HCT116 (cell line): ENCODE measurements around the gene NDUFS5. TPM values are rescaled to one million over a fixed set of nuclear protein-coding genes. Genes with fewer than 3 reads are reported as not detected.
A peak's percentile ranks its signal among the peaks of the same experiment; 100 is the strongest.

Source experiments
- ATAC-seq: fragments of 200-7000 bp; cut with Tn5 transposase; 2 replicates; pipeline ENCODE4 v1.9.1; 2020; ENCODE audit warnings: mild to moderate bottlenecking, moderate library complexity
- BruUV-seq: library from RNA; stranded (reverse); fragments of 400-500 nt; replicated peaks from 2 replicates; lab custom pipeline; 2021; lab: Mats Ljungman, UMichigan
- CTCF ChIA-PET: fragments of 300-600 bp; sonication (Branson Sonifier 250); formaldehyde crosslinking; loops from one replicate; lab custom pipeline; 2021; ENCODE audit warnings: antibody characterized with exemption; lab: Charles Lee
- POLR2A ChIA-PET: fragments of 300-600, 350-600 bp; sonication (Branson Sonifier 250); formaldehyde crosslinking; loops from one replicate; lab custom pipeline; 2021; ENCODE audit warnings: antibody characterized with exemption; lab: Charles Lee
- RAD21 ChIA-PET, 2 experiments: fragments of 300-600 bp; sonication (Branson Sonifier 250); formaldehyde crosslinking; loops; one replicate each; lab custom pipeline; 2023; ENCODE audit warnings: low total read pairs in 2 of 2; ENCODE audit not compliant: uncharacterized antibody in 2 of 2, unreplicated experiment in 2 of 2, low non-redundant PET in 1 of 2; lab: Charles Lee
- DNase-seq: peaks from one replicate; pipeline ENCODE4 v3.0.0-alpha.2; 2010; ENCODE audit warnings: low read depth, low spot score
- H2AFZ ChIP-seq: fragments of 200-600 bp; shearing (Covaris generic), sonication (generic); 2 replicates; pipeline ENCODE4 v1.6.1; 2017; ENCODE audit warnings: low read depth, mixed run types, mixed read lengths, antibody characterized with exemption, low read length; ENCODE audit not compliant: poor library complexity, severe bottlenecking
- H3K27ac ChIP-seq: 2 replicates; pipeline ENCODE4 v1.5.1; 2012; ENCODE audit warnings: low read depth, low read length
- H3K27me3 ChIP-seq: fragments of 200-600 bp; sonication (generic); 2 replicates; pipeline ENCODE4 v1.6.1; 2016; ENCODE audit warnings: mixed run types, low read length, mixed read lengths; ENCODE audit not compliant: insufficient read depth
- H3K36me3 ChIP-seq, 2 experiments: fragments of 200-500 bp in 1 of 2; fragments of 200-600 bp in 1 of 2; sonication (Bioruptor generic) in 1 of 2; sonication (generic) in 1 of 2; 2 replicates each; pipeline versions ENCODE4 v1.5.1 to v1.6.1; 2014 to 2016; ENCODE audit warnings: low read length in 2 of 2, inconsistent platforms in 1 of 2, mixed read lengths in 1 of 2, mixed run types in 1 of 2; ENCODE audit not compliant: insufficient read depth in 2 of 2, control insufficient read depth in 1 of 2
- H3K4me1 ChIP-seq, 2 experiments: fragments of 200-600 bp in 1 of 2; sonication (generic) in 1 of 2; 2 replicates each; pipeline versions ENCODE4 v1.5.1 to v1.6.1; 2012 to 2017; ENCODE audit warnings: low read length in 2 of 2, inconsistent platforms in 1 of 2, mild to moderate bottlenecking in 1 of 2, mixed read lengths in 1 of 2, mixed run types in 1 of 2, moderate library complexity in 1 of 2; ENCODE audit not compliant: insufficient read depth in 2 of 2, control insufficient read depth in 1 of 2
- H3K4me2 ChIP-seq: fragments of 200-600 bp; sonication (generic); 2 replicates; pipeline ENCODE4 v1.6.1; 2017; ENCODE audit warnings: mixed run types, low read length, mixed read lengths
- H3K4me3 ChIP-seq, 2 experiments: fragments of 200-600 bp in 1 of 2; sonication (generic) in 1 of 2; replicated peaks in 1 of 2; 2 replicates each; pipeline ENCODE4 v1.5.1; 2011 to 2016; ENCODE audit warnings: low read length in 2 of 2, control low read depth in 1 of 2, low read depth in 1 of 2, mild to moderate bottlenecking in 1 of 2, mixed read lengths in 1 of 2, mixed run types in 1 of 2
- H3K79me2 ChIP-seq: fragments of 200-600 bp; sonication (generic); 2 replicates; pipeline ENCODE4 v1.6.1; 2017; ENCODE audit warnings: mild to moderate bottlenecking, mixed run types, low read length, moderate library complexity, mixed read lengths; ENCODE audit not compliant: insufficient read depth
- H3K9ac ChIP-seq: fragments of 200-600 bp; sonication (generic); 2 replicates; pipeline ENCODE4 v1.6.1; 2016; ENCODE audit warnings: low read length, mixed read lengths
- H3K9me2 ChIP-seq: fragments of 200-600 bp; sonication (generic), shearing (Covaris generic); 2 replicates; pipeline ENCODE4 v1.6.1; 2017; ENCODE audit warnings: mixed run types, mild to moderate bottlenecking, moderate library complexity; ENCODE audit not compliant: insufficient read depth
- H3K9me3 ChIP-seq, 2 experiments: fragments of 200-500 bp in 1 of 2; fragments of 200-600 bp in 1 of 2; sonication (Bioruptor generic) in 1 of 2; sonication (generic) in 1 of 2; 2 replicates each; pipeline ENCODE4 v1.6.1; 2014 to 2017; ENCODE audit warnings: low read length in 2 of 2, mixed read lengths in 2 of 2, inconsistent platforms in 1 of 2, low read depth in 1 of 2, mild to moderate bottlenecking in 1 of 2, mixed run types in 1 of 2, moderate library complexity in 1 of 2; ENCODE audit not compliant: control insufficient read depth in 1 of 2, insufficient read depth in 1 of 2
- H4K20me1 ChIP-seq: fragments of 200-600 bp; sonication (generic), shearing (Covaris generic); 2 replicates; pipeline ENCODE4 v1.6.1; 2017; ENCODE audit warnings: mixed run types, mild to moderate bottlenecking, moderate library complexity; ENCODE audit not compliant: insufficient read depth
- CBX3 ChIP-seq: IDR thresholded peaks from 2 replicates; pipeline ENCODE4 v1.6.1; 2012; ENCODE audit warnings: low read depth
- CEBPB ChIP-seq: IDR thresholded peaks from 2 replicates; pipeline ENCODE4 v1.6.1; 2012; ENCODE audit warnings: low read depth
- FOSL1 ChIP-seq: IDR thresholded peaks from 2 replicates; pipeline ENCODE4 v1.6.1; 2012; ENCODE audit warnings: low read depth
- JUND ChIP-seq: IDR thresholded peaks from 2 replicates; pipeline ENCODE4 v1.6.1; 2012
- POLR2A ChIP-seq: IDR thresholded peaks from 2 replicates; pipeline ENCODE4 v1.7.0; 2011; ENCODE audit warnings: borderline replicate concordance; ENCODE audit not compliant: insufficient read depth, insufficient read length; ENCODE audit errors: extremely low read depth
- SP1 ChIP-seq: IDR thresholded peaks from 2 replicates; pipeline ENCODE4 v1.6.1; 2012; ENCODE audit warnings: low read depth
- intact Hi-C: fragments of 100-400 bp; cut with micrococcal nuclease; formaldehyde crosslinking; loops from 2 replicates; pipeline ENCODE4 v1.10.0; 2022
- total RNA-seq: library from RNA; stranded (reverse); gene quantifications from one replicate; pipeline ENCODE4 v1.2.1, GENCODE V29; 2021; ENCODE audit not compliant: unreplicated experiment
- TF ChIP-seq, protein P1 (sequence below): IDR thresholded peaks from 2 replicates; pipeline ENCODE4 v1.6.1; 2011; ENCODE audit warnings: mild to moderate bottlenecking, low read length, moderate library complexity; ENCODE audit not compliant: insufficient replicate concordance; ENCODE audit errors: extremely low read depth

Gene NDUFS5
- total RNA-seq, 1 experiment from 2014 or later, result 263 TPM

GRCh38 chr1:39026866-39027507 lies 837 bp downstream of the NDUFS5 start:
- no peaks in the 10 kb centered on the region for H3K9me3 ChIP-seq
- H4K20me1 ChIP-seq, result no peaks in the 10 kb centered on the region
- peak overlapping the region; percentile 84 to 98 for H3K4me3 ChIP-seq
- no peak overlapping the region for H2AFZ ChIP-seq
- peak overlapping the region; percentile 97 for H3K9ac ChIP-seq
- ChIA-PET RAD21 (no interaction called here), CTCF (no interaction called here)
- peaks cover 7 to 17% of the 10 kb centered on the region in 2 experiments; a peak in 3 of 4 replicates for H3K4me1 ChIP-seq
- peak overlapping the region; percentile 75 for H3K27ac ChIP-seq
- no peaks in the 10 kb centered on the region for H3K27me3 ChIP-seq
- ATAC-seq (peak; percentile 3; the same call in 1 of the 2 replicates), DNase-seq (no peak)
- intact Hi-C loops, result loop anchor here (5.0 kb wide), 1 partner anchor 65 kb away; no protein-coding TSS in a partner anchor
- no TSS peak for BruUV-seq
- H3K9me2 ChIP-seq, result no peaks in the 10 kb centered on the region
- TF ChIP-seq CEBPB (no peak), FOSL1 (no peak), JUND (no peak), POLR2A (no peak)
- TF ChIP-seq, protein P1, sequence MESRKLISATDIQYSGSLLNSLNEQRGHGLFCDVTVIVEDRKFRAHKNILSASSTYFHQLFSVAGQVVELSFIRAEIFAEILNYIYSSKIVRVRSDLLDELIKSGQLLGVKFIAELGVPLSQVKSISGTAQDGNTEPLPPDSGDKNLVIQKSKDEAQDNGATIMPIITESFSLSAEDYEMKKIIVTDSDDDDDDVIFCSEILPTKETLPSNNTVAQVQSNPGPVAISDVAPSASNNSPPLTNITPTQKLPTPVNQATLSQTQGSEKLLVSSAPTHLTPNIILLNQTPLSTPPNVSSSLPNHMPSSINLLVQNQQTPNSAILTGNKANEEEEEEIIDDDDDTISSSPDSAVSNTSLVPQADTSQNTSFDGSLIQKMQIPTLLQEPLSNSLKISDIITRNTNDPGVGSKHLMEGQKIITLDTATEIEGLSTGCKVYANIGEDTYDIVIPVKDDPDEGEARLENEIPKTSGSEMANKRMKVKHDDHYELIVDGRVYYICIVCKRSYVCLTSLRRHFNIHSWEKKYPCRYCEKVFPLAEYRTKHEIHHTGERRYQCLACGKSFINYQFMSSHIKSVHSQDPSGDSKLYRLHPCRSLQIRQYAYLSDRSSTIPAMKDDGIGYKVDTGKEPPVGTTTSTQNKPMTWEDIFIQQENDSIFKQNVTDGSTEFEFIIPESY, result no peak
- TF ChIP-seq, all 23 proteins: peak for 0
- Histone ChIP-seq H3K4me2 (peak overlapping the region; percentile 72), H3K79me2 (peaks cover 52% of the 10 kb centered on the region), H3K36me3 (peaks cover 14 to 16% of the 10 kb centered on the region in 2 experiments)
- POLR2A ChIA-PET, result interaction anchor here (1.3 kb wide), 2 partner anchors 9 to 360 kb away, joined by 3 to 5 read pairs; no protein-coding TSS in a partner anchor

- no peaks in the 10 kb centered on the region for H4K20me1 ChIP-seq
- TF ChIP-seq CBX3 (no peak), SP1 (no peak)
- TF ChIP-seq, all 23 proteins: peak for 0
- no peak for ATAC-seq
- Histone ChIP-seq H3K4me1 (no peaks in the 10 kb centered on the region), H3K4me3 (no peak overlapping the region), H3K27ac (no peak overlapping the region), H3K9me2 (no peaks in the 10 kb centered on the region), H3K36me3 (peaks cover 34 to 37% of the 10 kb centered on the region in 2 experiments), H3K9ac (no peak overlapping the region), H3K79me2 (peaks cover 39% of the 10 kb centered on the region), H2AFZ (no peak overlapping the region), H3K9me3 (no peaks in the 10 kb centered on the region), H3K4me2 (no peak overlapping the region), H3K27me3 (no peaks in the 10 kb centered on the region)
- RAD21 ChIA-PET, result no interaction called here
- intact Hi-C loops, result no loop called here
- CTCF ChIA-PET, result no interaction called here
- POLR2A ChIA-PET, result no interaction called here
- no TSS peak for BruUV-seq
- no peak for DNase-seq
Measured at GRCh38 chr1:39034114-39034654, 8.0 kb downstream of the NDUFS5 start.
